Measurements from ENCODE around the gene OR7G3. TPM values are rescaled to one million over a fixed set of nuclear protein-coding genes. Genes with fewer than 3 reads are reported as not detected.

The OR7G3 gene
- not detected for total RNA-seq
- polyA plus RNA-seq, result not detected

DNA sequence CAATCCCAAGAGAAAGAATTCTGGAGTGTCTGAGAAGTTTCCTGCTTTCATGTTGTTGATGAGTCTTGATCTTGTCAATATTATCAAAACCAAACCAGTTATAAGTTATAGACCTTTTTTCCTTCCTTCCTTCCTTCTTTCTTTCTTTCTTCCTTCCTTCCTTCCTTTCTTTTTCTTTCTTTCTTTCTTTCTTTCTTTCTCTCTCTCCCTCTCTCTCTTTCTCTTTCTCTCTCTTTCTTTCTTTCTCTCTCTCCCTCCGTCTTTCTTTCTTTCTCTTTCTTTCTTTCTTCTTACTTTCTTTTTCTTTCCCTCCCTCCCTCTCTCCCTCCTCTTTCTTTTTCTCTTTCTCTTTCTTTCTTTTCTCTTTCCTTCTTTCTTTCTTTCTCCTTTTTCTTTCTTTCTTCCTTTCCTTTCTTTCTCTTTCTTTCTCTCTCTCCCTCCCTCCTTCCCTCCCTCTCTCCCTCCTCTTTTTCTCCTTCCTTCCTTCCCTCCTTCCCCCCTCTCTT, at the start of gene OR7G3:
Gene OR7G3, minus strand, starts transcription at position 51 of the 506 bp plus-strand sequence. Its CDS starts 0 bp downstream, at position 51.
- Histone ChIP-seq H3K4me3 (ENCODE audit: low read depth, low read length) (no peak within 1 kb of the TSS), H3K27ac (ENCODE audit: low read depth) (no peak within 1 kb of the TSS), H3K36me3 (ENCODE audit: insufficient read depth) (no peaks in the 10 kb centered on the region), H3K4me1 (ENCODE audit: insufficient read depth) (no peaks in the 10 kb centered on the region)
- 80% methylated on average over 1 of the region's 1 CpG for WGBS
- no peak for DNase-seq (ENCODE audit: extremely low spot score)

DNA sequence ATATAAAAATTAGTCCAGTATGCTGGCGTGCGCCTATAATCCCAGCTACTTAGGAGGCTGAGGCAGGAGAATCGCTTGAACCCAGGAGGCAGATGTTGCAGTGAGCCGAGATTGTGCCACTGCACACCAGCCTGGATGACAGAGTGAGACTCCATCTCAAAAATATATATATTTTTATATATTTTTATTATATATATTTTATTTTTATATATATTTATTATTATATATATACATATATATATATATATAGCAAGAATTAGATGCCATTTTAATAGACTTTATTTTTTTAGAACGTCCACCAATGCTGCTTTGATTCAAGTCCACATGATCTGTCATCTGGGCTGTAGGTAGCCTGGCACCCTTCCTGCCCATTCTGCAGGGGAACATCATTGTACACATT, 48.6 kb upstream of the OR7G3 start:
- Histone ChIP-seq H3K27ac (ENCODE audit: low read depth) (no peak overlapping the region), H3K4me3 (ENCODE audit: low read depth, low read length) (no peak overlapping the region), H3K4me1 (ENCODE audit: insufficient read depth) (no peaks in the 10 kb centered on the region), H3K36me3 (ENCODE audit: insufficient read depth) (no peaks in the 10 kb centered on the region)
- DNase-seq (ENCODE audit: extremely low spot score), result no peak
- WGBS, result 92% methylated on average over 5 of the region's 5 CpGs

DNA sequence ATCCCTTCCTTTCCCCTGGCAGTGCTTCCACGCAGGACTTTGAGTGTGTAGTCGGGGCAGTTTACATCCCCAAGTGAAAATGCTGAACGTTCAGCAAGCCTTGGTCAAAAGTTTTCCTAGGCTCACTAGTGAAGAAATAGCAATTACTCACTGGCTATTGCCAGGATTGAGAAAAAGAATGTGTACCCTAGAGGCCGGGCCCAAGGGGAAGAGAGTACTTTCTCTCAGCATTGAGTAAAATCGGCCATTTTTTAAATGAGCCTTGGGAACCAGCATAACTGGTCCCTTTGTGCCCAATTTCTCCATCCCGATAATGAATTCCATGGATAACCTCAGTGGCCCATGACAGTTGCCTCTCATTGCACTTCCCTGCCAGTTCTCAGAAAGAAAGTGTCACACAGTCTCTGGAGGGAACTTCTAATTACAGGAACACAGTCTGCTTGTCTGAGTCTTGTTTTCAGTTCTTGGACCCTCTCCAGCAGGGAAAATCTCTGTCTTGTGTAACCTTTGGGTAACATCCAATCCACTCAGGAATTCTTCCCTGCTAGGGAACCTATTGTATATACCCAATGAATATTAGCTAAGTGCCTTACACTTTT, 44.7 kb upstream of the OR7G3 start:
- H3K4me1 ChIP-seq (ENCODE audit: insufficient read depth), result no peaks in the 10 kb centered on the region
- no peak for DNase-seq (ENCODE audit: extremely low spot score)
- H3K27ac ChIP-seq (ENCODE audit: low read depth), result no peak overlapping the region
- no peaks in the 10 kb centered on the region for H3K36me3 ChIP-seq (ENCODE audit: insufficient read depth)
- no peak overlapping the region for H3K4me3 ChIP-seq (ENCODE audit: low read depth, low read length)
- 87% methylated on average over 6 of the region's 6 CpGs for WGBS

DNA sequence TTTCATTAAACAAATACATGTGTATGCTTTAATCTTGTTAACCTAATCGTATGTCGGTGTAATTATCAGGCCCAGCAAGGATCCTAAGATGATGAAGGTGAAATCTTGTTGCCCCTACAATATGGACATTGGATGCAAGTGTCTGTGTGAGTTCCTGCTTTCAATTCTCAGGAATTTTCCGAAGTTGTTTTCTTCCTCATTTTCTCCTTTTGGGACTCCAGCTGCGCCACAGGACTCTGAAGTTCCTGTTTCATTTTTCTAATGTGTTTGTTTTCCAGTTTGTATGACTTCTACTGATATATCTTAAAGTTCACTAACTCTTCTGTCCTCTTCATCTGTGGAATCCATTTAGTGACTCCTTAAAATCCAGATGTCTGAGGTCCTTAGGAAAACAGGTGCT, 40.1 kb upstream of the OR7G3 start:
- DNase-seq (ENCODE audit: extremely low spot score), result no peak
- WGBS, result 73% methylated on average over 4 of the region's 4 CpGs
- no peak overlapping the region for H3K27ac ChIP-seq (ENCODE audit: low read depth)
- no peaks in the 10 kb centered on the region for H3K4me1 ChIP-seq (ENCODE audit: insufficient read depth)
- no peaks in the 10 kb centered on the region for H3K36me3 ChIP-seq (ENCODE audit: insufficient read depth)
- H3K4me3 ChIP-seq (ENCODE audit: low read depth, low read length), result no peak overlapping the region

DNA sequence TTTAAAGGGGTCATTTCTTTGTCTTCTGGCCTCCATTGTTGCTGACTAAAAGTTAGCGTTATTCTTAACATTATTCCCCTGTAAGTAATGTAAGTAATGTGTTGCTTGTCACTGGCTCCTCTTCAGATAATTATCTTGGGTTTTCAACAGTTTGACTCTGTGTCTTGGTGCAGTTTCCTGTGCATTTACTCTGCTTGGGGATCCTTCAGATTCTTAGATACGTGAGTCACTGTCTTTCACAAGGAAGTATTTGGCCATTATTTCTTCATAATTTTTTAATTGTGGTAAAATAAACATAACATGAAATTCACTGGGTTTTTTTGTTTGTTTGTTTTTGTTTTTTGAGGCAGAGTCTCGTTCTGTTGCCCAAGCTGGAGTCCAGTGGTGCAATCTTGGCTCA, 38.5 kb upstream of the OR7G3 start:
- Histone ChIP-seq H3K4me1 (ENCODE audit: insufficient read depth) (no peaks in the 10 kb centered on the region), H3K4me3 (ENCODE audit: low read depth, low read length) (no peak overlapping the region), H3K27ac (ENCODE audit: low read depth) (no peak overlapping the region), H3K36me3 (ENCODE audit: insufficient read depth) (peaks cover 5% of the 10 kb centered on the region)
- WGBS, result 95% methylated on average over 3 of the region's 3 CpGs
- no peak for DNase-seq (ENCODE audit: extremely low spot score)

DNA sequence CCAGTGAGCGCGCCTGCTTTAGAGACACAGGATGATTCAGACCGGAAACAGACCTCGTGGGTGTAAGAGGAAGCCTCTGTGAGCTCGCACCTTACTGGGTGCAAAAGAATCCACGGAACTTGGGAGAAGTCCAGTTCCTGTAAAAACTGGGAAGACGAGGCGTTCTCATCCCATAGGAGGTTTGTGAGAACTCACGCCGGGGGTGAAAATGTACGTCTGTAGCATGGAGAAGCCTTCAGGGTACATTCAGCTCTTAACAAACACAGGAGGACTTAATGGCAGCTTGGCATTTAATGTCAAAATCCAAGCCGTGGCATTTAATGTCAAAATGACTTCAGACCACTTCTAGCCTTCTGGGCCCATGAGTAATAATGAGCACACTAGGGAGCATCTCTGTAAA, 34.7 kb upstream of the OR7G3 start:
- Histone ChIP-seq H3K36me3 (ENCODE audit: insufficient read depth) (peaks cover 17% of the 10 kb centered on the region), H3K4me1 (ENCODE audit: insufficient read depth) (no peaks in the 10 kb centered on the region), H3K27ac (ENCODE audit: low read depth) (no peak overlapping the region), H3K4me3 (ENCODE audit: low read depth, low read length) (no peak overlapping the region)
- no peak for DNase-seq (ENCODE audit: extremely low spot score)
- WGBS, result 98% methylated on average over 12 of the region's 12 CpGs

DNA sequence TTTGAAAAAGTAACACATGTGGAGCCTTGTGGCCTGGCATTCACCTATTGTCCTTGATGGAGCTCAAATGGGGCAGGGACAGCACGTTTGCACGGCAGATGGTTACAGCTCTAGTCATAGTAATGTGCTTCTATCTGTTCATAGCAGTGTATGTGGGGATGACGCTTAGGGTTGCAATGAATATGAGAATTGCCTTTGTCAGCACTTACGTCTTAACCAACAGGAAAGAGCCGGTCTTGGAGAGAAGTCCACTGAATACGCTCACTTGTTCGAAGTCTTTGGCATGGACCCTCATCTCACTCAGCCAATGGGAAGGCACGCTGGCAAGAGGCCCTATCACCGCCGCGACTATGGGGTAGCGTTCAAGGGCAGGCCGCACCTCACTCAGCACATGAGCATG, 33.1 kb upstream of the OR7G3 start:
- H3K4me1 ChIP-seq (ENCODE audit: insufficient read depth), result no peaks in the 10 kb centered on the region
- no peak for DNase-seq (ENCODE audit: extremely low spot score)
- no peak overlapping the region for H3K4me3 ChIP-seq (ENCODE audit: low read depth, low read length)
- 98% methylated on average over 13 of the region's 13 CpGs for WGBS
- peaks cover 17% of the 10 kb centered on the region for H3K36me3 ChIP-seq (ENCODE audit: insufficient read depth)
- H3K27ac ChIP-seq (ENCODE audit: low read depth), result no peak overlapping the region

DNA sequence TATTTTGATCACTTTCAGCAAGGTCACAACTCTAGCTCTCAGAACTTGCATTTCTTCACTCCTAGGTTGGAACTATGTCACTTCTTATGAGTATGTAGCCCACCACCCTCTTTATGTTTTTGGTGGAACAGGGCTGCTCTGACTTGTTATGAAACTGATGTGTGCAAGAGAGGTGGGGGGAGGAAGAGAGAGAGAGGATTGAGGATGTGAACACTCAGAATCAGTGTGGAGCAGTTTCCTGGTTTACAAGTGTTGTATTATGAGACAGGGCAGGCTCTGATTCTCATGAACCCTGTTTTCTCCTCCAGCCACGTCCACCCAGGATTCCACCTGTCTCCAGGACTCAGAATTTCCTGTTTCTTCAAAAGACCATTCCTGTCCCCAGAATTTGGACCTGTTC, 29.6 kb upstream of the OR7G3 start:
- no peak overlapping the region for H3K27ac ChIP-seq (ENCODE audit: low read depth)
- DNase-seq (ENCODE audit: extremely low spot score), result no peak
- H3K4me1 ChIP-seq (ENCODE audit: insufficient read depth), result no peaks in the 10 kb centered on the region
- 94% methylated on average over 1 of the region's 1 CpG for WGBS
- H3K36me3 ChIP-seq (ENCODE audit: insufficient read depth), result peaks cover 17% of the 10 kb centered on the region
- H3K4me3 ChIP-seq (ENCODE audit: low read depth, low read length), result no peak overlapping the region

DNA sequence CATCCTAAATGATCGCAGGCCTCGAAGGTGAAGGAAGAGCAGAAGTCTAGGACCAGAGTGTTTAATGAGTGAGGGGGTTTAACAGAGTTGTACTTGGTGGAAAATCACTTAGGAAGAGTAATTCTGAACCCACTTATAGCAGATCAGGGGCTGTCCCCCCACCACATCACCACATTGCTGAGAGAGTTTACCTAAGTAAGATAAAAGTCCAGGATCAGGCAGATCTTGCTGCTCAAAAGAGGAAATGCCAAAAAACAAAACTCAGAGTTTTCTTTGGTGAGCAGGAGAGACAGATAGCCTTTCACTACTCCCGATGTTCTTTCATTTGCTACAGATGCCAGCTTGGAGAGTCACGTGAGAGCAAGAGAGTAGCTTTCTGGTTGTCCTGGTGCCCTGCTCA, 28.8 kb upstream of the OR7G3 start:
- over 99% methylated on average over 4 of the region's 4 CpGs for WGBS

DNA sequence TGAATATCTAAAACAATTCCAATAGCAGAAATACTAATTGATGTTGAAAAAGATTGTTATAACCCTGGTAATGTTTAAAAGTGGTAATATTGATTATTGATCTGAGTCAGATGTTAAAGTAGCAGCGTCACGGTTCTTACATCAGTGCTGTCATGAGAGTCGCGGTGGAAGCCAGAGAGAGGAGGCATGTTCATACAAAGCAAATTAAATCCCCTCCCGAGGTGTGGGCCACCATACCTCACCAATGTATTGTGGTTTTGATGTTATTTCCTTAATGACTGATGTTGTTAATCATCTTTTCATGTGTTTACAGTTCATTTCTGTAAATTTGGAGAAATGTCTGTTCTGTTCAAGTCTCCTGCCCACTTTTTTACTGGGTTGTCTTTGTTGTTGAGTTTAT, 24.6 kb upstream of the OR7G3 start:
- DNase-seq (ENCODE audit: extremely low spot score), result no peak
- Histone ChIP-seq H3K27ac (ENCODE audit: low read depth) (no peak overlapping the region), H3K4me3 (ENCODE audit: low read depth, low read length) (no peak overlapping the region), H3K4me1 (ENCODE audit: insufficient read depth) (no peaks in the 10 kb centered on the region), H3K36me3 (ENCODE audit: insufficient read depth) (no peaks in the 10 kb centered on the region)
- 98% methylated on average over 5 of the region's 5 CpGs for WGBS

More for the DNA sequence above, 28.8 kb upstream of the OR7G3 start:
- peaks cover 12% of the 10 kb centered on the region for H3K36me3 ChIP-seq (ENCODE audit: insufficient read depth)
- no peak overlapping the region for H3K4me3 ChIP-seq (ENCODE audit: low read depth, low read length)
- DNase-seq (ENCODE audit: extremely low spot score), result no peak
- no peaks in the 10 kb centered on the region for H3K4me1 ChIP-seq (ENCODE audit: insufficient read depth)
- H3K27ac ChIP-seq (ENCODE audit: low read depth), result no peak overlapping the region

DNA sequence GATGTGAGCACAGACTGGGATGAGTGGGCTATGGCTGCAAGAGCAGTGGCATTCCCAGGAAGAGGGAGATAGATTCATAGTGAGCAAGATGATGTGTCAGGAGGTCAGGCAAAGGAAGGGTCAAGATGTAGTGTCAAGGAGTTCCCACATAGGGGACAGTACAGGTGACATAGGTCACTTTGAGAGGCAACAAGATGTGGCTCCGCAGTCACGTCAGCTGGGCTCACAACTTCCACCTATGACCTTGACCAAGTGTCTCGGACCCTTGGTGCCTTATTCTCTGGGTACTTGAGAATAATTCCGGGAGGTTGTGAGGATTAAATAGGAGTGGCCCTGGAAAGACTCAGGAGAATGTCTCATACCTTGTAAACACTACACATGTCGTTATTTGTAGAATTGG, 23.9 kb upstream of the OR7G3 start:
- Histone ChIP-seq H3K4me1 (ENCODE audit: insufficient read depth) (no peaks in the 10 kb centered on the region), H3K36me3 (ENCODE audit: insufficient read depth) (no peaks in the 10 kb centered on the region), H3K27ac (ENCODE audit: low read depth) (no peak overlapping the region), H3K4me3 (ENCODE audit: low read depth, low read length) (no peak overlapping the region)
- WGBS, result 98% methylated on average over 5 of the region's 5 CpGs
- no peak for DNase-seq (ENCODE audit: extremely low spot score)

DNA sequence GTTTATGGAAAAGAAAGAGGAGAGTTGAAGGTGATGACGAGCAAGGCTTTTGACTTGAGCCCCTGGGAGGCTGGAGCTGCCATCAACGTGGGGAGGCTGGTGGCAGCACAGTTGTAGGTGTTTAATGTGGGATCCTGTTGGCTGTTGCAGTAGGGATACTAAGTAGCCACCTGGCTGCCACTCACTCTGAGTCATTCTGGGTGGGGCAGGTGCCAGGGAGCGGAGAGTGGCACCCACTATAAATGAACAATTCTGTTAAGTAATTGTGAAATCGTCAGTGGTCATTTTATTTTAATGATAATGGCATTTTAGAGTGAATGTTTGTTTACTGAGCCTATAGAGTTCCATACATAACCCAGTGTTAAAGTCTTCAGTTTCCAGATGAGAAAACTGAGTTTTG, 23.2 kb upstream of the OR7G3 start:
- 95% methylated on average over 4 of the region's 4 CpGs for WGBS

DNA sequence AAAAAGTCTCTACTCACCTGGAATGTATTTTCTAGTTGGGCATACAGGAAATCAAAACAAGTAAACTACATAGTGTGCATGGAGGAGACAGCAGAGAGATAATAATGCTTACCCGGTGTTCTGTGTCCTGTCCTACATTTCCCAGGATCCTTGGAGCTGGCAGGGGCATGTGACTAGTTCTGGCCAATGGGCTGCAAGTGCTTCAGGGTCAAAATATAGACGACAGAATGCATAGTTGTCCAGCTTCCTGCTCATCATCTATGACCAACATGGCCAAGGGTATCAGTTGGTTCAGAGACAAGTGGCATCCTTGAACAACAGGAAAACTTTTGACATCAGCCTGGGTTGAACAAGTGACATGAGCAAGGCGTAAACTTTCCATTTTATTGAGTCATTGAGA, 21.9 kb upstream of the OR7G3 start:
- WGBS, result 99% methylated on average over 3 of the region's 3 CpGs
- Histone ChIP-seq H3K4me1 (ENCODE audit: insufficient read depth) (no peaks in the 10 kb centered on the region), H3K36me3 (ENCODE audit: insufficient read depth) (no peaks in the 10 kb centered on the region), H3K4me3 (ENCODE audit: low read depth, low read length) (no peak overlapping the region), H3K27ac (ENCODE audit: low read depth) (no peak overlapping the region)
- DNase-seq (ENCODE audit: extremely low spot score), result no peak

More for the DNA sequence above, 23.2 kb upstream of the OR7G3 start:
- no peaks in the 10 kb centered on the region for H3K4me1 ChIP-seq (ENCODE audit: insufficient read depth)
- H3K36me3 ChIP-seq (ENCODE audit: insufficient read depth), result no peaks in the 10 kb centered on the region
- no peak overlapping the region for H3K27ac ChIP-seq (ENCODE audit: low read depth)
- DNase-seq (ENCODE audit: extremely low spot score), result no peak
- no peak overlapping the region for H3K4me3 ChIP-seq (ENCODE audit: low read depth, low read length)

DNA sequence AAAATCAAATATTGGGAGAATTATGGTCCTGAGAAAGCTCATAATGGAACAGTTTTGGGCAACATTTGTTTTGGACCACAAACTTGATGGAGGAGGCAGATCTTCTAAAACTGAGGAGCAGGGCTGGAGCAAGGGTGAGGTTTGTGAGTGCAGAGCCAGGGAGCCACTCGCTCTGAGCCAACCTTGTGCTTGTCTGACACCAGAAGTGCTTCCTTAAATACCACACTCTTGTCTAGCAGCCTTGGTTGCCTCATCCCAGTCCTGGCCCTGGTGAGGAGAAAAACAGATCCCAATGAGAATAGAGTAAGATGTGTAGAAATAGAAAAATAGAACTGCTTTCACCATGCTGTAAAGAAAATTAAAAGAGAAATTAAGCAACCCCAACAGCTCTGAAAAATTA, 20.1 kb upstream of the OR7G3 start:
- H3K27ac ChIP-seq (ENCODE audit: low read depth), result no peak overlapping the region
- no peak for DNase-seq (ENCODE audit: extremely low spot score)
- H3K36me3 ChIP-seq (ENCODE audit: insufficient read depth), result no peaks in the 10 kb centered on the region
- no peaks in the 10 kb centered on the region for H3K4me1 ChIP-seq (ENCODE audit: insufficient read depth)
- no peak overlapping the region for H3K4me3 ChIP-seq (ENCODE audit: low read depth, low read length)
- WGBS, result 98% methylated on average over 1 of the region's 1 CpG

DNA sequence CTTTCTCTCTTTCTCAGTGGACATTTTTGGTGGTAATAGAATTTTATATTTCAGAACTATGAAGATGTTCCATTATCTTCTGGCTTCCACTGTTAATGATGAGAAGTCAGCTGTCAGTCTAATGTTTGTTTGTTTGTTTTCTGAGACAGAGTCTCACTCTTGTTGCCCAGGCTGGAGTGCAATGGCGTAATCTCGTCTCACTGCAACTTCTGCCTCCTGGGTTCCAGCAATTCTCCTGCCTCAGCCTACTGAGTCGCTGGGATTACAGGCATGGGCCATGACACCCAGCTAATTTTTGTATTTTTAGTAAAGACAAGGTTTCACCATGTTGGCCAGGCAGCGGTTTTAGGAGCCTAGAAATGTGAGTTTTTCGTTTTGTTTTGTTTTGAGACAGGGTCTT, 18.2 kb upstream of the OR7G3 start:
- WGBS, result 97% methylated on average over 5 of the region's 5 CpGs
- Histone ChIP-seq H3K36me3 (ENCODE audit: insufficient read depth) (no peaks in the 10 kb centered on the region), H3K4me1 (ENCODE audit: insufficient read depth) (no peaks in the 10 kb centered on the region), H3K27ac (ENCODE audit: low read depth) (no peak overlapping the region), H3K4me3 (ENCODE audit: low read depth, low read length) (no peak overlapping the region)
- no peak for DNase-seq (ENCODE audit: extremely low spot score)

Data from urinary bladder (tissue), 4 donors.